ENCODE results near the gene DIPK1C.

DIPK1C gene

GRCh38 chr18:74418023-74418422, 39.1 kb downstream of the DIPK1C start:
- H3K27ac ChIP-seq, result peak overlapping the region; percentile 99
- H3K27me3 ChIP-seq, result no peaks in the 10 kb centered on the region
- no peak overlapping the region; the same call in 1 of the 2 replicates for H3K9ac ChIP-seq
- peaks cover 54% of the 10 kb centered on the region for H3K36me3 ChIP-seq
- H3K9me3 ChIP-seq, result peaks cover 28% of the 10 kb centered on the region
- H3K4me3 ChIP-seq, result 0 out of 2 replicates have a peak overlapping the region, but pooled peaks have one; percentile 3
- peaks cover 82% of the 10 kb centered on the region for H3K4me1 ChIP-seq
- peak overlapping the region; percentile 94 for H3K4me2 ChIP-seq
- H4K20me1 ChIP-seq, result no peaks in the 10 kb centered on the region
- no peak for TF ChIP-seq Cebpa-rat (IDR thresholded peaks at IDR 0.05)

DNA sequence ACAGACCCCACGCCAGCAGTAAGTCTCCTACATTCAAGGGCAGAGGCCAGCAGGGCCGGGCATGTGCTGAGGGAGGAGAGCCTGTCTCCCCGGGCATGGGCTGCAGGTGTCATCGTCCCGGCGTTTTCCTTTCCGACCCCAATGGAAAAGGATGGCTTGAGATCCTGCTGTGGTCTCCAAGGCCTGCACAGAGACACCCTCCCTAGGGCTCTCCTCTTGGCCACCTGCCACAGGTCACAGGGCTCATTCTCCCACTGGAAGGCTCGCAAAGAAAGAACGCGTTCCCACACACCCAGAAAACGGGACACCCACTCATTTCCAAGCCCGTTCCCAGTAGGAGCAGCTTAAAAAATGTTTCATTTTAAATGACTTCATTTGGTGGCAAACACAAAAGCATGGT, 41.0 kb downstream of the DIPK1C start:
- H3K4me1 ChIP-seq, result peaks cover 100% of the 10 kb centered on the region
- no peak for TF ChIP-seq Cebpa-rat (IDR thresholded peaks at IDR 0.05)
- H4K20me1 ChIP-seq, result no peaks in the 10 kb centered on the region
- H3K27ac ChIP-seq, result peak overlapping the region; percentile 99
- H3K4me3 ChIP-seq, result no peak overlapping the region
- peak overlapping the region; percentile 93; the same call in 1 of the 2 replicates for H3K9ac ChIP-seq
- H3K36me3 ChIP-seq, result peaks cover 58% of the 10 kb centered on the region
- peak overlapping the region; percentile 94 for H3K4me2 ChIP-seq
- no peaks in the 10 kb centered on the region for H3K27me3 ChIP-seq
- H3K9me3 ChIP-seq, result peaks cover 9% of the 10 kb centered on the region

DNA sequence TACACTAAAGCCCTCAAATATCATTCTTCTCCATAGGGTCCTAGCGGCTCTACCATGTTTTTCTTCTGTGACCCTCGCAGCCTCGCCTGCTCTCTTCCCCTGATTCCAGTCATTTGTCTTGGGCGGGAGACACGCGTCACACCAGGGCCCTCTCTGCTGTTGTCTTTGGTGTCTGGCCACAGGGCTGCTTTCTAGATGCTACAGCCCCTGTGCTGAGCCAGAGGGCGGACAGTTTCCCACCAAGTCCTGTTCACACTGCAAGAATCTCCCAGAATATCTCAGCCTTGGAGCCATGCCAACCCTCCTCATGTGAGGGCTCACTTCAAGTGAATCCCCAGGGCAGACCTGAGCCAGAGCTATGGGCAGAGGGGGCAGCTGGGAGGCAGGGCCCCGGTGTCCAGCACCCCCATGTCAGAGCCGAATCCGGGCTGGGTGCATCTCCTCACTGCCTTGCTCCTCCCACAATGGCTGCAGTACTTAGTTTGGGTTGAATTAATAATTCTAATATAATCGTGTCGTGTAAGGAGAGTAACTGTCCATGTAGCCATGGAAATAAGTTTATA, 42.1 kb downstream of the DIPK1C start:
- Histone ChIP-seq H3K27me3 (no peaks in the 10 kb centered on the region), H4K20me1 (no peaks in the 10 kb centered on the region), H3K9me3 (no peaks in the 10 kb centered on the region), H3K9ac (peak overlapping the region; percentile 93), H3K36me3 (peaks cover 57% of the 10 kb centered on the region), H3K4me3 (peak overlapping the region; percentile 25; the same call in 1 of the 2 replicates), H3K4me2 (peak overlapping the region; percentile 94), H3K4me1 (peaks cover 100% of the 10 kb centered on the region), H3K27ac (peak overlapping the region; percentile 99)
- TF ChIP-seq Cebpa-rat (IDR thresholded peaks at IDR 0.05), result no peak

- peak overlapping the region; percentile 99 for H3K27ac ChIP-seq
- H3K4me3 ChIP-seq, result peak overlapping the region; percentile 69
- peaks cover 94% of the 10 kb centered on the region for H3K4me1 ChIP-seq
- no peaks in the 10 kb centered on the region for H3K9me3 ChIP-seq
- peaks cover 54% of the 10 kb centered on the region for H3K36me3 ChIP-seq
- peak overlapping the region; percentile 94 for H3K4me2 ChIP-seq
- peak overlapping the region; percentile 93 for H3K9ac ChIP-seq
- H4K20me1 ChIP-seq, result no peaks in the 10 kb centered on the region
- no peaks in the 10 kb centered on the region for H3K27me3 ChIP-seq
- no peak for TF ChIP-seq Cebpa-rat (IDR thresholded peaks at IDR 0.05)
Measured at GRCh38 chr18:74413836-74414235, 43.3 kb downstream of the DIPK1C start.

DNA sequence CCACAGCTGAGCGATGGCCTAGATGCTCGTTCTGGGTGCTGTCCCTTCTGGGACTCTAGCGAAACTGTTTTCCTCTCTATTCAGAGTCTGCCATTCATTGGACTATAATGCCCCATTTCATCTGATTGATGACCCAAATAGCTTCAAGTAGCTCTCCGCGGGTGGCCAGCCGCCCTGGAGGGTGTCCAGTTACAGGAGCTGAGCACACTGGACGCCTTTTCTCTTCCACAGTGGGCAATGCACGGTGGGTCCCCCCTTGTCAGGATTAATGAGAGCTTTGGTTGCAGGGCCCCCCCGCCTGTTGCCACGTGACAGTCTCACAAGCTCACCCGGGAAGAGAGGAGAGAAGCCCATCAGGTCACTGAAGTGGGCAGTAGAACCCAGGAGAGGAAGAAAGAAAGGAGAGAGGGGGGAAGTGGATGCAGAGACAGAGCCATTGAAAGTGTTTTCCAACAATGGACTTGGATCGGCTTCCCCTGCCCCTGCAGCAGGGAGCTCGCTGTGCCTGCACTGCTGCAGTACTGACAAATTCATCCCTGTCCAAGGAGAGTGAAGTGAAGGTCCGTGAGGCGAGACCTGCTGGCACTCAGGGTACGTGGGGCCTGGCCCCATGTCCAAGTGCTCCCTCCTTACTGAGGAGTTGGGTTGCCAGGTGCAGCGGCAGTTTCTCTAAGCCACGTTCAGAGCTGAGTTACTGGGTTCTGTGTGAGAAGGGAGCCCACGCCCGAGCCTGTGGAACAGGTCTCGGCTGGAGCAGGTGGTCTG, 44.8 kb downstream of the DIPK1C start:
- H3K27ac ChIP-seq, result peak overlapping the region; percentile 99
- H3K27me3 ChIP-seq, result no peaks in the 10 kb centered on the region
- no peaks in the 10 kb centered on the region for H4K20me1 ChIP-seq
- H3K9me3 ChIP-seq, result no peaks in the 10 kb centered on the region
- peak overlapping the region; percentile 93 for H3K9ac ChIP-seq
- peaks cover 51% of the 10 kb centered on the region for H3K36me3 ChIP-seq
- peak overlapping the region; percentile 69 for H3K4me3 ChIP-seq
- peaks cover 94% of the 10 kb centered on the region for H3K4me1 ChIP-seq
- no peak for TF ChIP-seq Cebpa-rat (IDR thresholded peaks at IDR 0.05)
- H3K4me2 ChIP-seq, result peak overlapping the region; percentile 94

DNA sequence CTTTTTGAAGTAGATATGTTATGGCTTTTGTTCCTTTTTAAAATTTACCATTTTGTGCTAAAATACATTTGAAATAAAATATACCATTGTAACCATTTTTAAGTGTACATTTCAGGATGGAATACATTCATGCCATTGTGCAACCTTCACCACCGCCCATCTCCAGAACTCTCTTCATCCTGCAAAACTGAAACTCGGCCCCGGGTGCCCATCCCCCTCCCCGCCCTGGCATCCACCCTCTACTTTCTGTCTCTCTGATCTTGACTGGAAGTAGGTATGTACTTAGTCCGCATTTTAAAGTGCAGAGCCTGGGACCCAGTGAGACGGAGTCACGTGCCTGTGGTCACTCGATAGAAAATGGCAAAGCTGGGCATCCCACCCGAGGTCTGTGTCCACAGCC, 45.6 kb downstream of the DIPK1C start:
- H4K20me1 ChIP-seq, result no peaks in the 10 kb centered on the region
- peak overlapping the region; percentile 94 for H3K4me2 ChIP-seq
- H3K36me3 ChIP-seq, result peaks cover 45% of the 10 kb centered on the region
- peak overlapping the region; percentile 69 for H3K4me3 ChIP-seq
- H3K27me3 ChIP-seq, result no peaks in the 10 kb centered on the region
- no peaks in the 10 kb centered on the region for H3K9me3 ChIP-seq
- no peak for TF ChIP-seq Cebpa-rat (IDR thresholded peaks at IDR 0.05)
- H3K9ac ChIP-seq, result peak overlapping the region; percentile 93
- peak overlapping the region; percentile 99 for H3K27ac ChIP-seq
- H3K4me1 ChIP-seq, result peaks cover 94% of the 10 kb centered on the region

DNA sequence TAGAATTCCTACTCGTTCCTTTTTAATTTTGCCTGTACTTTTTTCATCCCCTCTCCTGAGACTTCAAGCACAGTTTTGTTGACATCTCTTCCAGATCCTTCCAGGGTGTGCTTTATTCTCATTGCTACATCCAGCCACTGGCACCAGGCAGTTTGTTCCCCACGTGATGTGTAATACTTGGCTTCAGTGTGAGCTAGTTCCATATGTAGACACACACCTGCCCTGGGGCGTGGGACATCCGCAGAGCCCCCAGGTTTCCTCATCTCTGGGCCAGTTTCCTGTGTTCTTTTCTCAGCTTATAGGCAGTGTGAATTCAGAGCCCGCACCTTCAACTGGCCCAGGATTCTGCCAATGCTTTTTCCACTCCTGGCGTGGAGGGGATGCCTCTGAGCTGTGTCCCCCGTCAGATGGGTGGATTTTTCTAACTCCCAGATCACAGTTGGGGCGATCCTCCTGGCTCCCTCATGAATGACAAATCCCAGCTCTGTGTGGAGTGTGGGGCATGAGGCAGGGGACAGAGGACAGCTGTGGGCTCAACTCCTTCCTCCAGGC, 46.6 kb downstream of the DIPK1C start:
- no peaks in the 10 kb centered on the region for H3K27me3 ChIP-seq
- peak overlapping the region; percentile 69 for H3K4me3 ChIP-seq

GRCh38 chr18:74407888-74408287, 49.2 kb downstream of the DIPK1C start:
- H3K9me3 ChIP-seq, result peaks cover 23% of the 10 kb centered on the region
- peak overlapping the region; percentile 94 for H3K4me2 ChIP-seq
- TF ChIP-seq Cebpa-rat (IDR thresholded peaks at IDR 0.05), result no peak
- peaks cover 12% of the 10 kb centered on the region for H3K36me3 ChIP-seq
- H3K4me1 ChIP-seq, result peaks cover 94% of the 10 kb centered on the region
- H3K27me3 ChIP-seq, result no peaks in the 10 kb centered on the region
- H3K9ac ChIP-seq, result peak overlapping the region; percentile 93
- peak overlapping the region; percentile 69 for H3K4me3 ChIP-seq
- H3K27ac ChIP-seq, result peak overlapping the region; percentile 99
- H4K20me1 ChIP-seq, result no peaks in the 10 kb centered on the region

More for the DNA sequence above, 46.6 kb downstream of the DIPK1C start:
- H4K20me1 ChIP-seq, result no peaks in the 10 kb centered on the region
- TF ChIP-seq Cebpa-rat (IDR thresholded peaks at IDR 0.05), result no peak
- peaks cover 94% of the 10 kb centered on the region for H3K4me1 ChIP-seq
- H3K9me3 ChIP-seq, result peaks cover 6% of the 10 kb centered on the region
- H3K27ac ChIP-seq, result peak overlapping the region; percentile 99
- peak overlapping the region; percentile 94 for H3K4me2 ChIP-seq
- H3K36me3 ChIP-seq, result peaks cover 39% of the 10 kb centered on the region
- H3K9ac ChIP-seq, result peak overlapping the region; percentile 93

- Histone ChIP-seq H3K4me3 (peak overlapping the region; percentile 6; the same call in 1 of the 2 replicates), H3K27ac (peak overlapping the region; percentile 99), H3K4me1 (peaks cover 100% of the 10 kb centered on the region), H3K27me3 (no peaks in the 10 kb centered on the region), H3K9ac (peak overlapping the region; percentile 65), H3K4me2 (peak overlapping the region; percentile 92), H3K9me3 (peaks cover 23% of the 10 kb centered on the region), H3K36me3 (no peaks in the 10 kb centered on the region; the same call in 1 of the 2 replicates), H4K20me1 (no peaks in the 10 kb centered on the region)
- no peak for TF ChIP-seq Cebpa-rat (IDR thresholded peaks at IDR 0.05)
Measured at GRCh38 chr18:74402806-74403433, 54.2 kb downstream of the DIPK1C start.

All from BLaER1 (cell line).